Cardiac muscle cell (in vitro differentiated cells and primary cell): Measurements from ENCODE around the gene SLC16A4. TPM values are rescaled to one million over a fixed set of nuclear protein-coding genes. Genes with fewer than 3 reads are reported as not detected.

ENCODE experiments used
- DNase-seq, 2 donors: peaks; one replicate each; pipeline versions ENCODE4 v3.0.0 to v3.0.0-alpha.2; 2010 to 2017; ENCODE audit warnings: low read depth in 1 of 2, low spot score in 1 of 2
- H3K27ac ChIP-seq: fragments of 200-600 bp; sonication (generic); 2 replicates; pipeline ENCODE4 v1.5.1; 2016
- H3K27me3 ChIP-seq: fragments of 200-600 bp; sonication (generic); 2 replicates; pipeline ENCODE4 v1.6.0; 2016; ENCODE audit warnings: control low read depth
- H3K36me3 ChIP-seq: fragments of 200-600 bp; sonication (generic); 2 replicates; pipeline ENCODE4 v1.5.1; 2016; ENCODE audit warnings: control low read depth
- H3K4me1 ChIP-seq: fragments of 200-600 bp; sonication (generic); 2 replicates; pipeline ENCODE4 v1.8.1; 2017; ENCODE audit warnings: low read depth, mild to moderate bottlenecking, mixed run types
- H3K4me3 ChIP-seq: fragments of 200-600 bp; sonication (generic); 2 replicates; pipeline ENCODE4 v1.5.1; 2016; ENCODE audit warnings: mild to moderate bottlenecking
- H3K9me3 ChIP-seq: fragments of 200-600 bp; sonication (generic); 2 replicates; pipeline ENCODE4 v1.5.1; 2017; ENCODE audit warnings: low read depth, mild to moderate bottlenecking, control low read depth
- CTCF ChIP-seq: IDR thresholded peaks from 2 replicates; pipeline ENCODE4 v1.5.1; 2012; ENCODE audit warnings: low read depth, mild to moderate bottlenecking, low read length
- polyA plus RNA-seq: library from polyadenylated mRNA; unstranded; fragments of >200 nt; fragmentation: Nextera tagmentation; extraction: Ambion mirVana; gene quantifications from 2 replicates; pipeline ENCODE4 v1.2.1, GENCODE V29; 2016
- total RNA-seq: library from RNA; depleted of rRNA; stranded (reverse); fragments of >200 nt; gene quantifications from 2 replicates; pipeline ENCODE4 v1.2.3, GENCODE V29; 2016

SLC16A4 gene
- total and polyA plus RNA-seq, 2 experiments from 2014 or later, result 0.66 to 0.87 TPM

- H3K27me3 ChIP-seq, result no peaks in the 10 kb centered on the region
- no peak for TF ChIP-seq CTCF
- no peak for DNase-seq
- H3K27ac ChIP-seq, result no peak overlapping the region
- no peaks in the 10 kb centered on the region for H3K4me1 ChIP-seq
- H3K4me3 ChIP-seq, result no peak overlapping the region
- no peaks in the 10 kb centered on the region for H3K9me3 ChIP-seq
- peaks cover 14% of the 10 kb centered on the region for H3K36me3 ChIP-seq
These were observed 34.4 kb downstream of the SLC16A4 start for GRCh38 chr1:110356379-110356778.

- Histone ChIP-seq H3K9me3 (no peaks in the 10 kb centered on the region), H3K27ac (no peak overlapping the region), H3K4me3 (no peak overlapping the region), H3K4me1 (no peaks in the 10 kb centered on the region), H3K27me3 (no peaks in the 10 kb centered on the region), H3K36me3 (peaks cover 14% of the 10 kb centered on the region)
- TF ChIP-seq CTCF, result no peak
- no peak for DNase-seq
These were observed 35.5 kb downstream of the SLC16A4 start for GRCh38 chr1:110355321-110355720.

GRCh38 chr1:110350360-110350759 lies 40.5 kb downstream of the SLC16A4 start:
- peaks cover 12% of the 10 kb centered on the region for H3K4me1 ChIP-seq
- no peaks in the 10 kb centered on the region for H3K9me3 ChIP-seq
- no peaks in the 10 kb centered on the region for H3K27me3 ChIP-seq
- TF ChIP-seq CTCF, result no peak
- DNase-seq, result no peak
- H3K4me3 ChIP-seq, result no peak overlapping the region
- peaks cover 6% of the 10 kb centered on the region for H3K36me3 ChIP-seq
- no peak overlapping the region for H3K27ac ChIP-seq

- peaks cover 15% of the 10 kb centered on the region for H3K36me3 ChIP-seq
- H3K27ac ChIP-seq, result no peak overlapping the region
- no peaks in the 10 kb centered on the region for H3K9me3 ChIP-seq
- no peak for TF ChIP-seq CTCF
- no peaks in the 10 kb centered on the region for H3K27me3 ChIP-seq
- peaks cover 20% of the 10 kb centered on the region for H3K4me1 ChIP-seq
- peak in 1 of 2 donors; percentile 18 for DNase-seq
- no peak overlapping the region for H3K4me3 ChIP-seq
These were observed 42.1 kb downstream of the SLC16A4 start for GRCh38 chr1:110348771-110349170.

GRCh38 chr1:110348050-110348449 lies 42.8 kb downstream of the SLC16A4 start:
- DNase-seq, result no peak
- Histone ChIP-seq H3K27ac (no peak overlapping the region), H3K4me3 (no peak overlapping the region), H3K4me1 (peaks cover 27% of the 10 kb centered on the region), H3K36me3 (peaks cover 17% of the 10 kb centered on the region), H3K27me3 (no peaks in the 10 kb centered on the region), H3K9me3 (no peaks in the 10 kb centered on the region)
- TF ChIP-seq CTCF, result no peak
